Keratinocyte (primary cell): ENCODE measurements around the gene FHAD1. TPM values are rescaled to one million over a fixed set of nuclear protein-coding genes. Genes with fewer than 3 reads are reported as not detected.

Source experiments
- DNase-seq: peaks from one replicate; pipeline ENCODE4 v3.0.0-alpha.2; 2011; ENCODE audit warnings: low read depth, missing footprints, low spot score
- FAIRE-seq: peaks from 2 replicates; lab custom pipeline; 2011; peaks lifted over from hg19 to GRCh38; lab: Jason Lieb, UNC
- H2AFZ ChIP-seq: 2 replicates; pipeline ENCODE4 v1.6.0; 2012; ENCODE audit warnings: low read length, control low read depth, inconsistent platforms; ENCODE audit not compliant: control insufficient read depth
- H3K27ac ChIP-seq: 2 replicates; pipeline ENCODE4 v1.5.1; 2011; ENCODE audit warnings: low read length; ENCODE audit not compliant: control insufficient read depth, insufficient read depth
- H3K27me3 ChIP-seq: 3 replicates; pipeline ENCODE4 v1.6.0; 2011; ENCODE audit warnings: low read length; ENCODE audit not compliant: control insufficient read depth, insufficient read depth; ENCODE audit errors: extremely low read depth
- H3K36me3 ChIP-seq, 2 experiments: 2 replicates in 1 of 2; 3 replicates in 1 of 2; pipeline ENCODE4 v1.5.1; 2011; ENCODE audit warnings: low read length in 2 of 2, mild to moderate bottlenecking in 1 of 2; ENCODE audit not compliant: control insufficient read depth in 2 of 2, insufficient read depth in 2 of 2; ENCODE audit errors: extremely low read depth in 1 of 2
- H3K4me1 ChIP-seq: 3 replicates; pipeline ENCODE4 v1.5.1; 2011; ENCODE audit warnings: low read length; ENCODE audit not compliant: control insufficient read depth, insufficient read depth; ENCODE audit errors: extremely low read depth
- H3K4me2 ChIP-seq: 3 replicates; pipeline ENCODE4 v1.6.0; 2011; ENCODE audit warnings: low read depth, low read length; ENCODE audit not compliant: control insufficient read depth, insufficient read depth; ENCODE audit errors: extremely low read depth
- H3K4me3 ChIP-seq, 3 experiments: fragments of 200-600 bp in 1 of 3; sonication (generic) in 1 of 3; 2 replicates in 2 of 3; 3 replicates in 1 of 3; pipeline ENCODE4 v1.5.1; 2011 to 2016; ENCODE audit warnings: low read length in 3 of 3, mild to moderate bottlenecking in 3 of 3, control low read depth in 2 of 3, inconsistent platforms in 1 of 3, low read depth in 1 of 3, mixed read lengths in 1 of 3, mixed run types in 1 of 3, moderate library complexity in 1 of 3; ENCODE audit not compliant: control insufficient read depth in 2 of 3, insufficient read depth in 2 of 3; ENCODE audit errors: extremely low read depth in 1 of 3
- H3K79me2 ChIP-seq: 2 replicates; pipeline ENCODE4 v1.6.0; 2012; ENCODE audit warnings: low read length; ENCODE audit not compliant: control insufficient read depth, insufficient read depth
- H3K9ac ChIP-seq: 3 replicates; pipeline ENCODE4 v1.6.0; 2011; ENCODE audit warnings: low read length; ENCODE audit not compliant: control insufficient read depth, insufficient read depth; ENCODE audit errors: extremely low read depth
- H3K9me1 ChIP-seq: 3 replicates; pipeline ENCODE4 v1.6.0; 2011; ENCODE audit warnings: low read length; ENCODE audit not compliant: control insufficient read depth, insufficient read depth; ENCODE audit errors: extremely low read depth
- H3K9me3 ChIP-seq: 2 replicates; pipeline ENCODE4 v1.5.1; 2012; ENCODE audit warnings: low read depth, low read length; ENCODE audit not compliant: control insufficient read depth
- H4K20me1 ChIP-seq: 3 replicates; pipeline ENCODE4 v1.6.0; 2011; ENCODE audit warnings: low read length; ENCODE audit not compliant: control insufficient read depth, insufficient read depth; ENCODE audit errors: extremely low read depth
- CTCF ChIP-seq, 3 experiments: IDR thresholded peaks in 1 of 3; conservative IDR thresholded peaks in 1 of 3; optimal IDR thresholded peaks in 1 of 3; 2 replicates in 2 of 3; 3 replicates in 1 of 3; pipeline versions ENCODE3 to v1.5.1; 2011; ENCODE audit warnings: low read length in 3 of 3, mild to moderate bottlenecking in 3 of 3, moderate library complexity in 2 of 3, control low read depth in 1 of 3, inconsistent platforms in 1 of 3; ENCODE audit not compliant: insufficient read depth in 2 of 3; ENCODE audit errors: extremely low read depth in 1 of 3
- EZH2 ChIP-seq: IDR thresholded peaks from one replicate; pipeline ENCODE4 v1.6.1; 2012; ENCODE audit warnings: inconsistent platforms, mild to moderate bottlenecking, low read length, moderate library complexity
- dilution Hi-C: fragments of 300-500 bp; cut with MboI; formaldehyde crosslinking; loops from one replicate; pipeline ENCODE4 v1.7.0; 2020; ENCODE audit warnings: low sequenced_read_pairs; ENCODE audit not compliant: extremely low pct_ligation_motif_present
- polyA plus RNA-seq, 5 experiments: library from polyadenylated mRNA; depleted of rRNA in 3 of 5; stranded (reverse) in 3 of 5; stranded (forward) in 1 of 5; unstranded in 1 of 5; fragments of >200 nt; gene quantifications; 1 replicate in 1 of 5; 2 replicates in 3 of 5; 3 replicates in 1 of 5; pipeline versions ENCODE4 v1.2.1 to v1.2.3, GENCODE V29; 2011 to 2012; ENCODE audit warnings: missing spikeins in 2 of 5, low read depth in 1 of 5, low replicate concordance in 1 of 5

The FHAD1 gene
- polyA plus RNA-seq, 1 donor (not counting 4 experiments of a cell fraction or from before 2014, with no cell fraction given): 0.09 TPM

DNA sequence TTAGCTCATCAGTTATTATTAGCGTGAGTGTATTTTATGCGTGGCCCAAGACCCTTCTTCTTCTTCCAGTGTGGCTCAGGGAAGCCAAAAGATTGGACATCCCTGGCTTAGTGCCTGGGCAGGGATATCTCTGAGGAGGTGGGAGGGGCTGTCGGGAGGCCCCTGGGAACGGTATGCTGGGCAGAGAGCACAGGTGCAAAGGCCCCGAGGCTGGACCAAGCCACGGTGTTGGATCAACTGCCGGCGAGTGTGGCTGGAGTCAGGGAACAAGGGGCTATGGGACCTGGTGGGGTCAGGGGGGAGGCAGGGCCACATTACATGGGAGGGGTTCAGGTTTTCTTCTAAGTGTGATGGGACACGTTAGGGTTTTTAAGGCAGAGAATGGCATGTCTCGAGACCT lies 62.7 kb downstream of the FHAD1 start:
- no peak for DNase-seq
- H3K4me3 ChIP-seq: no peak overlapping the region
- TF ChIP-seq CTCF (optimal IDR thresholded peaks at IDR 0.05 in 1 of 3, IDR thresholded peaks at IDR 0.05 in 1 of 3, conservative IDR thresholded peaks at IDR 0.05 in 1 of 3; ENCODE audit: extremely low read depth in 1 of 3, insufficient read depth in 2 of 3, low read length in 3 of 3) (no peak), EZH2 (no peak)
- FAIRE-seq: no peak
- H4K20me1 ChIP-seq: no peaks in the 10 kb centered on the region
- dilution Hi-C loops: no loop called here
- H3K36me3 ChIP-seq: no peaks in the 10 kb centered on the region
- H3K27me3 ChIP-seq: no peaks in the 10 kb centered on the region
- no peak overlapping the region for H3K27ac ChIP-seq
- no peaks in the 10 kb centered on the region for H3K9me1 ChIP-seq
- H3K79me2 ChIP-seq: no peaks in the 10 kb centered on the region
- no peaks in the 10 kb centered on the region for H3K9me3 ChIP-seq
- no peaks in the 10 kb centered on the region for H3K4me1 ChIP-seq
- no peak overlapping the region for H2AFZ ChIP-seq
- H3K4me2 ChIP-seq: no peak overlapping the region
- no peak overlapping the region for H3K9ac ChIP-seq

DNA sequence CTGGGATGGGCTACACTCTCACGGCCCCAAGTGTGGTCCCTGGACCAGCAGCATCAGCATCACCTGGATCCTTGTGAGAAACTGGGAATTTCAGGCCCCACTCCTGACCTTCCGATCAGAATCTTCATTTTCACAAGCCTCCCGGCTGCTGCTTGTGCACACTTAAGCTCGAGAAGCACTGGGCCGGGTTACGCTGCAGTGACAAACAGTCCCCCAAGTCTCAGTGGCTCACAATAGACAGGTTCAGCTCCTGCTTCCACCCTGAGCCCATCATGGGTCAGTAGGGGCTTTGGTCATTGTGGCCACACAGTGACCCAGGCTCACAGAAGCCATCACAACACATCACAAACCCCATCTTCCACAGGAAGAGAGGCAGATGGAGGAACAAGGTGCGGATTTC lies 63.5 kb downstream of the FHAD1 start:
- dilution Hi-C loops: no loop called here
- Histone ChIP-seq H3K4me1 (no peaks in the 10 kb centered on the region), H3K79me2 (no peaks in the 10 kb centered on the region), H3K36me3 (no peaks in the 10 kb centered on the region), H3K9me1 (no peaks in the 10 kb centered on the region), H3K4me2 (no peak overlapping the region), H4K20me1 (no peaks in the 10 kb centered on the region), H3K27me3 (no peaks in the 10 kb centered on the region), H3K27ac (no peak overlapping the region), H3K9me3 (no peaks in the 10 kb centered on the region), H2AFZ (no peak overlapping the region), H3K9ac (no peak overlapping the region), H3K4me3 (no peak overlapping the region)
- TF ChIP-seq CTCF (optimal IDR thresholded peaks at IDR 0.05 in 1 of 3, IDR thresholded peaks at IDR 0.05 in 1 of 3, conservative IDR thresholded peaks at IDR 0.05 in 1 of 3; ENCODE audit: extremely low read depth in 1 of 3, insufficient read depth in 2 of 3, low read length in 3 of 3): no peak
- no peak for TF ChIP-seq EZH2
- no peak for FAIRE-seq
- no peak for DNase-seq
